ENCODE measurements around the gene SLIT3. TPM values are rescaled to one million over a fixed set of nuclear protein-coding genes. Genes with fewer than 3 reads are reported as not detected.

Gene SLIT3
- polyA plus RNA-seq, 1 of the 3 experiments (the other 2 are of a cell fraction) = 119 TPM

DNA sequence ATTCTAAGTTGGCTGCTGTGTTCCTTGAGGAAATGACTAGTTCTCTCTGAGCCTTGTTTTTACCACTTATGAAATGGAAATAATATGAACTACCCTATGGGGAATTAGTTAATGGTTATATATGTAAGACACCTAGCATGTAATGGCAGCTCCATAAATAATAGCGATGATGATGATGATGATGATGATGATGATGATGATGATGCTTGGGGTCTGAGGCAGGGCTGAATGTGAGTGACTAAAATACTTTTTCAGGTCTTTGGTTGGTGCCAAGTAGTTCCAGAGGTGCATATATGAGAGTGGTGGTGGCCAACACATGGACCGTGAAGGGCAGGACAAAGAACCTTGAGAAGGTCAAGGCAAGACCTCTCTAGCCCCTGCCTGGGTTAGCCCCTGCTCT, 598.4 kb downstream of the SLIT3 start:
- H3F3A ChIP-seq (replicated peaks; ENCODE audit: insufficient read depth) = no peaks in the 10 kb centered on the region
- H3K9me2 ChIP-seq = no peaks in the 10 kb centered on the region
- no peak for DNase-seq
- peaks cover 0 to 86% of the 10 kb centered on the region in 2 experiments for H3K36me3 ChIP-seq (replicated peaks in 1 of 2; ENCODE audit: control insufficient read depth in 1 of 2, insufficient read depth in 2 of 2, low read length in 1 of 2)
- TF ChIP-seq ELF1 (IDR thresholded peaks at IDR 0.05) (no peak), GABPA (IDR thresholded peaks at IDR 0.05; ENCODE audit: low read depth) (no peak), CHD2 (IDR thresholded peaks at IDR 0.05; ENCODE audit: low read length, partially characterized antibody) (no peak), TEAD4 (IDR thresholded peaks at IDR 0.05; ENCODE audit: borderline replicate concordance, insufficient read depth) (no peak), EZH2phosphoT487 (IDR thresholded peaks at IDR 0.05; ENCODE audit: borderline replicate concordance, low read depth) (no peak)
- TF ChIP-seq, protein P1, sequence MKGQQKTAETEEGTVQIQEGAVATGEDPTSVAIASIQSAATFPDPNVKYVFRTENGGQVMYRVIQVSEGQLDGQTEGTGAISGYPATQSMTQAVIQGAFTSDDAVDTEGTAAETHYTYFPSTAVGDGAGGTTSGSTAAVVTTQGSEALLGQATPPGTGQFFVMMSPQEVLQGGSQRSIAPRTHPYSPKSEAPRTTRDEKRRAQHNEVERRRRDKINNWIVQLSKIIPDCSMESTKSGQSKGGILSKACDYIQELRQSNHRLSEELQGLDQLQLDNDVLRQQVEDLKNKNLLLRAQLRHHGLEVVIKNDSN (IDR thresholded peaks at IDR 0.05; ENCODE audit: borderline replicate concordance, low read depth) = no peak
- TF ChIP-seq, protein P2, sequence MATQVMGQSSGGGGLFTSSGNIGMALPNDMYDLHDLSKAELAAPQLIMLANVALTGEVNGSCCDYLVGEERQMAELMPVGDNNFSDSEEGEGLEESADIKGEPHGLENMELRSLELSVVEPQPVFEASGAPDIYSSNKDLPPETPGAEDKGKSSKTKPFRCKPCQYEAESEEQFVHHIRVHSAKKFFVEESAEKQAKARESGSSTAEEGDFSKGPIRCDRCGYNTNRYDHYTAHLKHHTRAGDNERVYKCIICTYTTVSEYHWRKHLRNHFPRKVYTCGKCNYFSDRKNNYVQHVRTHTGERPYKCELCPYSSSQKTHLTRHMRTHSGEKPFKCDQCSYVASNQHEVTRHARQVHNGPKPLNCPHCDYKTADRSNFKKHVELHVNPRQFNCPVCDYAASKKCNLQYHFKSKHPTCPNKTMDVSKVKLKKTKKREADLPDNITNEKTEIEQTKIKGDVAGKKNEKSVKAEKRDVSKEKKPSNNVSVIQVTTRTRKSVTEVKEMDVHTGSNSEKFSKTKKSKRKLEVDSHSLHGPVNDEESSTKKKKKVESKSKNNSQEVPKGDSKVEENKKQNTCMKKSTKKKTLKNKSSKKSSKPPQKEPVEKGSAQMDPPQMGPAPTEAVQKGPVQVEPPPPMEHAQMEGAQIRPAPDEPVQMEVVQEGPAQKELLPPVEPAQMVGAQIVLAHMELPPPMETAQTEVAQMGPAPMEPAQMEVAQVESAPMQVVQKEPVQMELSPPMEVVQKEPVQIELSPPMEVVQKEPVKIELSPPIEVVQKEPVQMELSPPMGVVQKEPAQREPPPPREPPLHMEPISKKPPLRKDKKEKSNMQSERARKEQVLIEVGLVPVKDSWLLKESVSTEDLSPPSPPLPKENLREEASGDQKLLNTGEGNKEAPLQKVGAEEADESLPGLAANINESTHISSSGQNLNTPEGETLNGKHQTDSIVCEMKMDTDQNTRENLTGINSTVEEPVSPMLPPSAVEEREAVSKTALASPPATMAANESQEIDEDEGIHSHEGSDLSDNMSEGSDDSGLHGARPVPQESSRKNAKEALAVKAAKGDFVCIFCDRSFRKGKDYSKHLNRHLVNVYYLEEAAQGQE (IDR thresholded peaks at IDR 0.05; ENCODE audit: low read depth, low read length) = no peak
- no peak overlapping the region for H3K4me3 ChIP-seq (ENCODE audit: low read depth in 2 of 2, low read length in 1 of 2)
- H3K9me3 ChIP-seq = no peaks in the 10 kb centered on the region
- H3K4me2 ChIP-seq = no peak overlapping the region
- CTCF ChIA-PET = no interaction called here
- no peaks in the 10 kb centered on the region for H3K27me3 ChIP-seq (ENCODE audit: insufficient read depth)
- no peaks in the 10 kb centered on the region for H3K79me2 ChIP-seq (ENCODE audit: insufficient read depth)
- POLR2A ChIA-PET = no interaction called here
- no peak overlapping the region for H3K9ac ChIP-seq
- no peaks in the 10 kb centered on the region for H4K20me1 ChIP-seq (ENCODE audit: insufficient read depth)
- H2AFZ ChIP-seq (ENCODE audit: low read depth) = no peak overlapping the region
- H3K4me1 ChIP-seq (ENCODE audit: control insufficient read depth in 1 of 2, insufficient read depth in 2 of 2, low read depth in 1 of 2, low read length in 1 of 2) = peaks cover 0 to 20% of the 10 kb centered on the region in 2 experiments; a peak in 1 of 4 replicates
- H3K27ac ChIP-seq (ENCODE audit: low read depth in 2 of 2, low read length in 1 of 2) = no peak overlapping the region
- WGBS (ENCODE audit: low lambda C conversion rate) = 100% methylated on average over 2 of the region's 2 CpGs

DNA sequence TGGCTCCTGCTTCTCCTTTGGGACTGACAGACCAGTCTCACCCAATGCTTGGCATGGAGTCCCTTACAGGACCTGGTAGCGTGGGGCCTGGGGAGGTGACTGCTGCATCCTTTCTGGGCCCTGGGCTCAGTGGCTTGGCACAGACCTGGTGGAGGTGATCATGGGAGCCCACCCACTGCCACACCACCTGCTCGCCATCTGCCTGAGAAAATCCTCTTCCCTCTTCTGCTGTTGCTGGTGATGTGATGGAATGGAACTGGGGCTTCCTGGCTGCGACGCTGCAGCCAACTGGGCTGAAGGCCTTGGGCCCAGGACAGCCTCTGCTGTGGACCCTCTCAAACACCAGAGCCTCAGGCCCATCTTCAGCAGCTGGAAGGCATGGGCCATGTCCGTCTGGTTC, 599.3 kb downstream of the SLIT3 start:
- Histone ChIP-seq H3K27ac (ENCODE audit: low read depth in 2 of 2, low read length in 1 of 2) (no peak overlapping the region; a peak in 1 of 4 replicates), H3F3A (replicated peaks; ENCODE audit: insufficient read depth) (no peaks in the 10 kb centered on the region), H3K9me3 (no peaks in the 10 kb centered on the region), H3K27me3 (ENCODE audit: insufficient read depth) (no peaks in the 10 kb centered on the region), H3K9ac (no peak overlapping the region), H4K20me1 (ENCODE audit: insufficient read depth) (no peaks in the 10 kb centered on the region), H3K4me1 (ENCODE audit: control insufficient read depth in 1 of 2, insufficient read depth in 2 of 2, low read depth in 1 of 2, low read length in 1 of 2) (peaks cover 0 to 15% of the 10 kb centered on the region in 2 experiments; a peak in 1 of 4 replicates), H3K79me2 (ENCODE audit: insufficient read depth) (no peaks in the 10 kb centered on the region), H2AFZ (ENCODE audit: low read depth) (no peak overlapping the region), H3K9me2 (no peaks in the 10 kb centered on the region), H3K4me2 (no peak overlapping the region), H3K36me3 (replicated peaks in 1 of 2; ENCODE audit: control insufficient read depth in 1 of 2, insufficient read depth in 2 of 2, low read length in 1 of 2) (peaks cover 0 to 87% of the 10 kb centered on the region in 2 experiments), H3K4me3 (ENCODE audit: low read depth in 2 of 2, low read length in 1 of 2) (no peak overlapping the region)
- WGBS (ENCODE audit: low lambda C conversion rate) = 100% methylated on average over 2 of the region's 5 CpGs
- DNase-seq = no peak
- ChIA-PET POLR2A (no interaction called here), CTCF (no interaction called here)
- TF ChIP-seq, protein P3, sequence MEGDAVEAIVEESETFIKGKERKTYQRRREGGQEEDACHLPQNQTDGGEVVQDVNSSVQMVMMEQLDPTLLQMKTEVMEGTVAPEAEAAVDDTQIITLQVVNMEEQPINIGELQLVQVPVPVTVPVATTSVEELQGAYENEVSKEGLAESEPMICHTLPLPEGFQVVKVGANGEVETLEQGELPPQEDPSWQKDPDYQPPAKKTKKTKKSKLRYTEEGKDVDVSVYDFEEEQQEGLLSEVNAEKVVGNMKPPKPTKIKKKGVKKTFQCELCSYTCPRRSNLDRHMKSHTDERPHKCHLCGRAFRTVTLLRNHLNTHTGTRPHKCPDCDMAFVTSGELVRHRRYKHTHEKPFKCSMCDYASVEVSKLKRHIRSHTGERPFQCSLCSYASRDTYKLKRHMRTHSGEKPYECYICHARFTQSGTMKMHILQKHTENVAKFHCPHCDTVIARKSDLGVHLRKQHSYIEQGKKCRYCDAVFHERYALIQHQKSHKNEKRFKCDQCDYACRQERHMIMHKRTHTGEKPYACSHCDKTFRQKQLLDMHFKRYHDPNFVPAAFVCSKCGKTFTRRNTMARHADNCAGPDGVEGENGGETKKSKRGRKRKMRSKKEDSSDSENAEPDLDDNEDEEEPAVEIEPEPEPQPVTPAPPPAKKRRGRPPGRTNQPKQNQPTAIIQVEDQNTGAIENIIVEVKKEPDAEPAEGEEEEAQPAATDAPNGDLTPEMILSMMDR (IDR thresholded peaks at IDR 0.05) = no peak
- TF ChIP-seq CHD2 (IDR thresholded peaks at IDR 0.05; ENCODE audit: low read length, partially characterized antibody) = no peak
- TF ChIP-seq, protein P2 (IDR thresholded peaks at IDR 0.05; ENCODE audit: low read depth, low read length) = no peak
- TF ChIP-seq MXI1 (IDR thresholded peaks at IDR 0.05; ENCODE audit: low read depth, low read length) = no peak
- TF ChIP-seq, protein P4, sequence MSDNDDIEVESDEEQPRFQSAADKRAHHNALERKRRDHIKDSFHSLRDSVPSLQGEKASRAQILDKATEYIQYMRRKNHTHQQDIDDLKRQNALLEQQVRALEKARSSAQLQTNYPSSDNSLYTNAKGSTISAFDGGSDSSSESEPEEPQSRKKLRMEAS (IDR thresholded peaks at IDR 0.05; ENCODE audit: low read depth) = no peak
- TF ChIP-seq YY1 (IDR thresholded peaks at IDR 0.05; ENCODE audit: low read depth) = no peak
- TF ChIP-seq, protein P5, sequence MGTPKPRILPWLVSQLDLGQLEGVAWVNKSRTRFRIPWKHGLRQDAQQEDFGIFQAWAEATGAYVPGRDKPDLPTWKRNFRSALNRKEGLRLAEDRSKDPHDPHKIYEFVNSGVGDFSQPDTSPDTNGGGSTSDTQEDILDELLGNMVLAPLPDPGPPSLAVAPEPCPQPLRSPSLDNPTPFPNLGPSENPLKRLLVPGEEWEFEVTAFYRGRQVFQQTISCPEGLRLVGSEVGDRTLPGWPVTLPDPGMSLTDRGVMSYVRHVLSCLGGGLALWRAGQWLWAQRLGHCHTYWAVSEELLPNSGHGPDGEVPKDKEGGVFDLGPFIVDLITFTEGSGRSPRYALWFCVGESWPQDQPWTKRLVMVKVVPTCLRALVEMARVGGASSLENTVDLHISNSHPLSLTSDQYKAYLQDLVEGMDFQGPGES (IDR thresholded peaks at IDR 0.05; ENCODE audit: low read depth, low read length) = no peak
- no peak for TF ChIP-seq JUND (IDR thresholded peaks at IDR 0.05)
- no peak for TF ChIP-seq NFIC (IDR thresholded peaks at IDR 0.05; ENCODE audit: borderline replicate concordance)

Data from SK-N-SH (cell line).